Activated CD4-positive, alpha-beta T cell treated with anti-CD3 and anti-CD28 coated beads, Interleukin-2, amount 50 U/mL, for 4 hours (primary cell): ENCODE results near the gene ZNHIT6.

Source experiments
- DNase-seq, 2 experiments: peaks; one replicate each; pipeline ENCODE4 v3.0.0-alpha.2; 2020

ZNHIT6 gene

GRCh38 chr1:85615586-85616363, 92.5 kb downstream of the ZNHIT6 start:
- no peak for DNase-seq

- no peak for DNase-seq
Measured at GRCh38 chr1:85612704-85613361, 95.4 kb downstream of the ZNHIT6 start.

- DNase-seq = no peak
Measured at GRCh38 chr1:85611856-85612255, 96.4 kb downstream of the ZNHIT6 start.

GRCh38 chr1:85611425-85611824, 96.8 kb downstream of the ZNHIT6 start:
- DNase-seq = no peak

- DNase-seq = no peak
Measured at GRCh38 chr1:85609976-85610375, 98.3 kb downstream of the ZNHIT6 start.

GRCh38 chr1:85608851-85609250, 99.4 kb downstream of the ZNHIT6 start:
- no peak for DNase-seq

- no peak for DNase-seq
Measured at GRCh38 chr1:85607921-85608265, 100.3 kb downstream of the ZNHIT6 start.

GRCh38 chr1:85607126-85607920, 100.9 kb downstream of the ZNHIT6 start:
- no peak for DNase-seq

GRCh38 chr1:85606414-85606800, 101.8 kb downstream of the ZNHIT6 start:
- DNase-seq = no peak

GRCh38 chr1:85605484-85606413, 102.5 kb downstream of the ZNHIT6 start:
- DNase-seq = no peak

GRCh38 chr1:85604298-85604997, 103.8 kb downstream of the ZNHIT6 start:
- DNase-seq = no peak

- no peak for DNase-seq
Measured at GRCh38 chr1:85603086-85603880, 105.0 kb downstream of the ZNHIT6 start.

GRCh38 chr1:85602571-85602970, 105.7 kb downstream of the ZNHIT6 start:
- no peak for DNase-seq

- no peak for DNase-seq
Measured at GRCh38 chr1:85601901-85602300, 106.3 kb downstream of the ZNHIT6 start.

- DNase-seq = no peak
Measured at GRCh38 chr1:85599681-85600080, 108.6 kb downstream of the ZNHIT6 start.
